Fibroblast of skin of right quadriceps (primary cell): ENCODE results near the gene LRRFIP2.
"Not testable (repeated sequence)": the region's sequence is repeated elsewhere in the genome, so short reads cannot be mapped to it uniquely, and the experiment has no call there.

ENCODE experiments used
- DNase-seq: peaks from one replicate; pipeline ENCODE4 v3.0.0-alpha.2; 2013

Gene LRRFIP2, protein sequence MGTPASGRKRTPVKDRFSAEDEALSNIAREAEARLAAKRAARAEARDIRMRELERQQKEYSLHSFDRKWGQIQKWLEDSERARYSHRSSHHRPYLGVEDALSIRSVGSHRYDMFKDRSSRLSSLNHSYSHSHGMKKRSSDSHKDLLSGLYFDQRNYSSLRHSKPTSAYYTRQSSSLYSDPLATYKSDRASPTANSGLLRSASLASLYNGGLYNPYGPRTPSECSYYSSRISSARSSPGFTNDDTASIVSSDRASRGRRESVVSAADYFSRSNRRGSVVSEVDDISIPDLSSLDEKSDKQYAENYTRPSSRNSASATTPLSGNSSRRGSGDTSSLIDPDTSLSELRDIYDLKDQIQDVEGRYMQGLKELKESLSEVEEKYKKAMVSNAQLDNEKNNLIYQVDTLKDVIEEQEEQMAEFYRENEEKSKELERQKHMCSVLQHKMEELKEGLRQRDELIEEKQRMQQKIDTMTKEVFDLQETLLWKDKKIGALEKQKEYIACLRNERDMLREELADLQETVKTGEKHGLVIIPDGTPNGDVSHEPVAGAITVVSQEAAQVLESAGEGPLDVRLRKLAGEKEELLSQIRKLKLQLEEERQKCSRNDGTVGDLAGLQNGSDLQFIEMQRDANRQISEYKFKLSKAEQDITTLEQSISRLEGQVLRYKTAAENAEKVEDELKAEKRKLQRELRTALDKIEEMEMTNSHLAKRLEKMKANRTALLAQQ

DNA sequence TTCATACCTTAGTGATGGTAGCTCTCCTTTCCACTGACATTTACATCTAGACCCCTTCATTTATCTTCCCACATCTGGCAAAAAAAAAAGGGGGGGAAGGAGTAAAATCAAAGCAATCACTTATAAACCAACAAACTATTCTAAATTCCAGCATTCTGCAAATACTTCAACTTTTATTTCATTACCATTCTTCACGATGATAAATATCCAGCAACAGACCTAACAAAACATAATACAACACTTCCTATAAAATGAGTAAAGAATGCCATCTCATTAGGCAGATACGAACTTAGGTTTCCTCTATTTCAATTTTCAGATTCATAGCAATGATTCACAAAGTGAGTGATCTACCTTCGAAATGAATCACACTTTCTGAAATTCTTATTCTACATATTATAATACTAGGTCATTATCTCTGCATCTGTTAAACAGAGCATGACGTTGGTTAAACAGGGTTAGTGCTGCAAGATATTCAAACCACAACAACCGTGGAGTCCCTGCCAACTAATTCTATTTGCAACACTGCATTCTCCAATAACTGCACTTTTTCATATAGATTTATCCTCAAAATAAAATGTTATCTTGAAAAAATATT, at the start of gene LRRFIP2:
TSS of gene LRRFIP2 (minus strand) at position 51 of the 595 bp plus-strand sequence. CDS start 25,599 bp downstream, outside the sequence.
- peak; percentile 87 for DNase-seq

DNA sequence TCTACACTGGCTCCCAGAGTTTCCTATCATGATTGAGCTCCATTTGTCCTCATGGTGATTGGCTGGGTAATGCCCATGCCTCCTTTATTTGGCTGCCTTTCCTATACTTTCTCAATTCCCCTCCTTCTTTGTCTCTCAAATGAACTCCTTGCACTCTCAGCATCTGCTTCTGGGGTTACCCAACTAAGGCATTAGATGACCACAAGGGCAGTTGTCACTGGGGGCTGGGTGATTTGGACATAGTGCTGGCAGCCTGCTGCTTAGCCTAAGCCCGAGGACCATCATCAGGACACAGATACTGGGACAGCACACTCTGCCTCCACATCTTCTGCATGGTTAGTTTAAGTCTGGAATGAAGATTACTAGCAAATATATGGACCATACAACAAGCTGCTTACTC, 49.2 kb upstream of the LRRFIP2 start:
- DNase-seq, result no peak

DNA sequence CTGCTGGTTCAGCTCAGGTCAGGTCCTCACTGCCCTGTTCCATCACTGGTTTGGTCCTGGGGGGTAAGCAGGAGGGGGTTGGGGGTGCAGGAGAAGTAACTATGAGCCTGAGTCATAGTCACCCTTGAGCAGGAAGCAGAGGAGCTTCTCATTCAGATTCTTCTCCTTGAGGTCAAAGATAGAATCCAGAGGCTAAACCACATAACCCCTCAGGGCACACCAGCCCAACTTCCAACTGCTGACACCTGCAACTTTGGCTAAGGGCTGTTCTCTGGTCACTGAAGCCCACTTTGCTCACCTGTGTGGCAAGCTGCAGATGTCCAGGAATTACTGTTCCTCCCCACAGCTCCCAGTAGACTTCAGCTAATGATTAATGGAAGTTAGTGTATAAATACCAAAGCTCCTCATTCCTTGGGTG, 48.8 kb upstream of the LRRFIP2 start:
- DNase-seq, result no peak

DNA sequence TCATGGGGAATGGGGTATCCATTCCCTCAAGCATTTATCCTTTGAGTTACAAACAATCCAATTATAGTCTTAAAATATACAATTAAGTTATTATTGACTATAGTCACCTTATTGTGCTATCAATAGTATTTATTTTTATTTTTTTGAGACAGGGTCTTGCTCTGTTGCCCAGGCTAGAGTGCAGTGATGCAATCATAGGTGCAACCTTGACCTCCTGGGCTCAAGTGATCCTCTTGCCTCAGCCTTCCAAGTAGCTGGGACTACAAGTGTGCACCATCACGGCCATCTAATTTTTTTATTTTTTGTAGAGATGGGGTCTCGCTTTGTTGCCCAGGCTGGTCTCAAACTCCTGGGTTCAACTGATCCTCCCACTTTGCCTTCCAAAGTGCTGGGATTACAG, 48.2 kb upstream of the LRRFIP2 start:
- not testable (repeated sequence) for DNase-seq

DNA sequence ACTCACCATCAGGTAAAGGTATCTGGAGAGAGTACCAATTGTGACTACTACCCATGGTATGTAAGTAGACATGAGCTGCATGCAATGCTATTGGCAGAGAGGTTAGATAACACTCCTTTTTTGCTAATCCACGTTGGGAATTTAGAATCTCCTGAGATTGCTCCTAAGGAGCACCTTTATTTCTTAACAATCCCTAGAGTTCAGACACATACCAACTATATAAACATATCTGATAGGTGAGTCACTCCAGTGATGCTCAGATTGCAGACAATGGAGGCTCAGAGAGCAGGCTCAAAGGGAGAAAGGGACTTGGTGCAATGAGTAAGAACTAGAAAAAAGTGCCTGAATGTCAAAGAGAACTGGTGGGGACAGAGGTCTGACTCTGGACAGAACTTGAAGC, 47.0 kb upstream of the LRRFIP2 start:
- peak; percentile 81 for DNase-seq

DNA sequence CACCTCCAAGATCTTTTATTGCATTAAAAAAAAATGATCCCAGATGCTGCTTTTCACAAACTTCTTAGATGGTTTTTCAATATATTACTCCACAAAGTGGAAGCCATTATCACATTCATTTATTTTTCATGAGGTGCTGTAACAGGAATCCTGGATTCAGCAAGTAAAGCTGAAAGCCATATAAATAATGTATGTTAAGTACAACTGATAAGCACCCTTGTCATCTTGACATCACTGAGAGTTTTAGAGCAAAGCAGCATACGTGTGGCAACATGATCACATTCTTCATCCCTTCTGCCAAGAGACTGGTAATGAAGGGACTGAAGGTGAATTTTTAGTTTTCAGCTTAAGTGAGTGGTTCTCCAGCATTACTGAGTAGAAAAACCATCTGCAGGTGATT, 44.9 kb upstream of the LRRFIP2 start:
- DNase-seq, result no peak

DNA sequence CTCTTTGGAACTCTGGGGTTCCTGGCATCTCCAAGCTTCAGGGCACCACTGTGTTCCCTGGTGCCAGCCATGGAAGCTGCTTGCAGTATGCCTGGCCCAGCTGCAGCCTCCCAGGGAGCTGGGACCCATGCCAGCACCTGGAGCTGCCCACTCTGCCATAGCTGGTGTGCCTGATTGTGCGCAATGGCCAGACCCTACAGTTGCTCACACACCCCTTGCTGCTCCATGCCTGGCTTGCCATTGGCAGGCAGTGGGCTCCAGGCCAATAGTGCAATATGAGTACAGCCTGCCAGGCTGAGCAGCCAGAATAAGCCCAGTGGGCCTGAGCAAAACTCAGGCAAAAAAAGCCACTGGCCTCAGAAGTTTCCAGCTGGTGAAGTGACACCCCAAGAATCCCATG, 43.8 kb upstream of the LRRFIP2 start:
- no peak for DNase-seq

DNA sequence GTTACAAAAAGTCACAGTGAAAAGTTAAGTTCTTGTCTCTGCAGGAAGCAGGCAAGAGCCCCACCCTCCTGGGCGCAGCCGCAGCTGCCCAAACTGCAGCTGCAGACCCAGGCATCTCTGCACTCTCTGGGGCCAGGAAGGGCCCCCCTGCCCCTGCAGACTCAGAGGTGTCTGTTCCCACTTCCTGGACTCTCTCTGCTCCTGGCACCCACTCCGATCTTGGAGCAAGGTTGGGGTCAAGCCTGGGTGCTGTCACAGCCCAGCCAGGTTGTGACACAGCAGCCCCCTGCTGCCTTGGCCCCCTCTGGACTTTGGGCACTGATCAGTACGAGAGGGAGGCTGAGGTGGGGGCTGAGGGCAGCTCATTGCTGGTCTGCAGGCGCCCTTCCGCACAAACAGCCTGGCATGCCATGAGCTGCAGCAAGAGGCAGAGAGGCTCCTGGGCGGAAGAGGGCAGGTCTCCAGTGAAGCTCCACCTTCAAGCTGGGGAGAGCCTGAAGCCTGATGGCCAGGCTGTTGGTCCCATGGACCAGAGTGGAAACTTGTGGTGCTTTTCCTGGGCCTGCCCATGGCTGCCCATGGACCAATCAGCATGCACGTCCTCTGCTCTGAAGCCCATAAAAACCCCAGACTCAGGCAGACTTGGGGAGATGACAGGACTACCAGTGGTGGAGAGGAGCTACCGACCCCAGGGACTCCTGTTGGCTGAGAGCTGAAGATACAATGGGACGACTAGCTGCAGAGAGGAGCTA, 42.9 kb upstream of the LRRFIP2 start:
- no peak for DNase-seq

DNA sequence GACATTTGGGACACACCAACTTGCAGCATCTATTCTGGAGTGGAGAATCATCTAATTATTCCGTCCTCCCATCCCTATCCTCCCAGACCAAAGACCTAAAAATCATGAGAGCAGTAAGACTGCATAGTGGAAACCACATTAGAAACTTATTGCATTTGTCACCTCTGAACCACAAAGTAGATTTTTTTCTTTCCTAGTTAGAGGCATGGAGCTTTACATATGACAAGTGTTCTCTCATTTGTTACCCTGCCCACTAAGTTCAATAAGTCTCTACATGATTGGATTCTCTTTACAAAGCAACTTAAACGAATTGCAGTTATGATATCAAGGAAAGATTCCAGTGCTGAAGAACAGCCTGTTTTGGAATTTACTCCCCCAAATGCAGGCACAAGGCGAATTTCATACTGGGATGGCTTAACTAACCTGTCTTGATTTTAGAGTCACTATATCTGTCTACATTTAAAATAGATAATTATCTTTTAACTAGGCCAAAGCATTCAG, 42.3 kb upstream of the LRRFIP2 start:
- DNase-seq, result no peak

DNA sequence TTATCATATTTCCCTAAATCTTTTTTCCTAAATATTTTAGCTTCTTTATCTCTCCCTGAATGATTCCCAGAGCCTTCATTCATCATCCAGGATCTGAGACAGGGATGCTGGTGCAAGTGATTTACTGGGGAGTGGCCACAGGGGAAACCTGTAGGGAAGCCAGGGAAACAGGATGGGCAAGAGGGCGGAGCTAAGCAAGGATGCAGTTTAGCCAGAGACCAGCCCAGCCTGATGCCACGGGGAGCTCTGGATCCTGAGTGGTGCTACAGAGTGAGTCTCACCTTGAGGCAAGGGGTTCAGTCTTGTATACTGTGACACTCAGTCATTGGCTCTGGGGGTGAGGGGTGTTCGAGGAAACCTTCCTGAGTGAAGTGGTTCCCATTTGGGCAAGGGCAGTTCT, 39.7 kb upstream of the LRRFIP2 start:
- DNase-seq, result no peak

DNA sequence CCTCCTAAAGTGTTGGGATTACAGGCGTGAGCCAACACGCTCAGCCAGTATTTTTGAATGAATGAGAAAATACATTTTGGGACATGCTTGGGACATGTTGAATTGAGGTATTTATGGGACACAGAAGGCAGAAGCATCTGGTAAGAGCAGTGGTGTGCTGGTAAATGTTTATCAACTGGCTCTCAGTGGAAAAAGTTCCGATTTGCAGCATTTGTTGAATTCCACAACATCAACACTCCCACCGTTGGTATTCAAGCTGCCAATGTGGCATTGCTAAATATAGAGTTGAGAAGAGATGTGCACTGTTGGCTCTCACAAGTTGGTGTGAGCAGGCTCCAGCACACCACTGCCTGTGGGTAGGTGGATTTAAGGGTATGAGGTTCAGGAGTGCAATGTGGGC, 35.8 kb upstream of the LRRFIP2 start:
- DNase-seq, result peak; percentile 44

DNA sequence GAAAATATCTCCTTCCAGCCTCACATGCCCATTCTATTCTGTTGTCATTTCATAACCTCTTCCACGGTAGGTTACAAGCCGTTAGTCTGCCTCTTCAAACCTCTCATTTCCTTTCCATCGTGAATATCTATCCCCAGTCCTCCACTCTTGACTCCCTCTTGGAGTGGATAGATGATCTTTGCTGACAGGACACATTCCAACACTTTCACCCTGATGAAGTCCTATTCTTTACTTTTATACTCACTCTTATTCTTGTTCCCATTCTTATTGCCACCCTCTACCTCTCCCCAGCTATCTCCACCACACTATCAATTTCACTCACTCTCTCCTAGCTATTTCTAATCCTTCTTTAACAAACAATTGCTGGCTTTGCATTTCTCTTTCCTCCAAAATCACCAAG, 34.2 kb upstream of the LRRFIP2 start:
- DNase-seq, result not testable (repeated sequence)

DNA sequence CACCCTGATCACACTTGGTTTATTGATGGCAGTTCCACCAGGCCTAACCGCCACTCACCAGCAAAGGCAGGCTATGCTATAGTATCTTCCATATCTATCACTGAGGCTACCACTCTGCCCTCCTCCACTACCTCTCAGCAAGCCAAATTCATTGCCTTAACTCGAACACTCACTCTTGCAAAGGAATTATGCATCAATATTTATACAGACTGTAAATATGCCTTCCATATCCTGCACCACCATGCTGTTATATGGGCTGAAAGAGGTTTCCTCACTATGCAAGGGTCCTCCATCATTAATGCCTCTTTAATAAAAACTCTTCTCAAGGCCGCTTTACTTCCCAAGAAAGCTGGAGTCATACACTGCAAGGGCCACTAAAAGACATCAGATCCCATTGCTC, 33.6 kb upstream of the LRRFIP2 start:
- not testable (repeated sequence) for DNase-seq

DNA sequence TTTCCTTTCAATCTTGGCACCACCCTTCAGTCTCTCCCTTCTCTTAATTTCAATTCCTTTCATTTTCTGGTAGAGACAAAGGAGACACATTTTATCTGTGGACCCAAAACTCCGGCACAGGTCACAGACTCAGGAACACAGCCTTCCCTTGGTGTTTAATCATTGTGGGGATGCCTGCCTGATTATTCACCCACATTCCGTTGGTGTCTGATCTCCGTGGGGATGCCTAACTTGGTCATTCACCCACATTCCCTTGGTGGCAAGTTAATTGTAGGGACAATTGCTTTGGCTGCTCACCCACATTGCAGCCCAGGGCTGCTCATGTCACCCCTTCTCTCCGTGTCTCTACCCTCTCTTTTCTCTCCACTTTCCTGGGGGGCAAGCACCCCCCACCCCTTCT, 31.7 kb upstream of the LRRFIP2 start:
- peak; percentile 75 for DNase-seq

DNA sequence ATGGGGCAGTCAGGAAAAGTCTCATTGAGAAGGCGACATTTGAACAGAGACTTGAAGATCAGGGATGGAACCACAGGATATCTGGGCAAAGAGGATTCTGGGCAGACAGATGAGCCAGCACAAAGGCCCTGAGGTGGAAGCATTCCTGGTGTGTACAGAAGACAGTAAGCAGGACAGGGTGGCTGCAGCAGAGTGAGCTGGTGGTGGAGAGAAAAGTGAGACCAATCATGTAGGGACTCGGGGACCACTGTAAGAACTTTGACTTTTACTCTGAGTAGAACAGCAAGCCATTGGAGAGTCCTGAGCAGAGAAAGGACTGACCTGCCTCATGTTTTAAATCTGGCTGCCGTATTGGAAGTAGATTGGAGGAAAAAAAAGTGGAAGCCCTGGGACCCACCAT, 29.9 kb upstream of the LRRFIP2 start:
- DNase-seq, result no peak

DNA sequence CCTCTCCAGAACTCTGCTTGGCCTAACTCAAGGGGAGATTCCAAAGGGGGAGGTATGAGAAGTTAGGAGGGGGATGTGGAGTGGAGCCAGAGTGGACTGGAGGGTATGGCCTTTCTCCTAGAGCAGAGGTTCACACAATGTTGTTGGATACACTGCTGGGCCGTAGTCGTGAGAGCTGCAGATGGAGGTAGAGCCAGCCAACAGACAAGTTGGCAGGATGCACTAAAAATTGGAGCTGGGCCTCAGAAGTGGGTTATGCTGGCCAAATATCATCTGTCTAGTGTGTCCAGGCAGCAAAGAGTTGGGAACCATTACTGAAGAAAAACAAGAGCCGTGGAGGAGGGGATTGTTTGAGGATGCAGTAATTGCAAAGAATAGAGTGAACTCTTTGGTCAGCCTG, 27.7 kb upstream of the LRRFIP2 start:
- no peak for DNase-seq

DNA sequence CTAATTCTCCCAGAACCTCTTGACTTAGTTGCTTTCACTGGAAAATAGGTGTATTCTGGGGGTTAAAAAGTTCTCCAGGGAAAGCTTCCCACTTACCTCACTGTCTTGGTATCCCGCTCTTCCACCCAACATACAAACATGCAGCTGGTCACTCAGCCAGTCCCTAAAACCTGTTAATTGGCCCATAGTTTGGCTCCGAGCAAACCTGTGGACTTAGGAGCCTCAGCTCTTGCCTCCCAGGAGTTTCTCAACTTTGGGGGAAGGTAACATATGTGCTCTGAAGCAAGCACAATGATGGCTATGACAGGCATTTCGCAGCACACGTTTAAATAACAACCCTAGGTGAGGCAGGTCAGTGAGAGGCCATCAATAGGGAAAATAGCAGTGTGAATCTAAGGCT, 25.8 kb upstream of the LRRFIP2 start:
- DNase-seq, result no peak

DNA sequence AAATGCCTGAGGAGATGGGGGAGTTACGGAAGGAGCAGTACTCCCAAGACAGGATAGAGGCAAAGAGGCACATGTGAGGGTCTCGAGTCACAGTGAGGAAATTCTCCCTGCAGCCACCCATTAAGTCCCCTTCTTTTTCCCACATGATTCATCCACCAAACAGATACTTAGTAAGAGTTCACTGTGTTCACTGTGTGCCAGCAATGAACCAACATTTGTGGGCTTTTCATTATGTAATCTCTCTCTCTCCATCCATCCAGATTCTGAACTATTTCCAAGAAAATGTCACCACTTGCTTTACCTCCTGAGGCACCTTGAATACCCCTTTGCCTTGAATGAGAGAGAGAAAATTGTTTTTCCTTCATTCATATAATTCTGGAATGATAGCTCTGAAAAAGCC, 24.6 kb upstream of the LRRFIP2 start:
- peak; percentile 65 for DNase-seq

DNA sequence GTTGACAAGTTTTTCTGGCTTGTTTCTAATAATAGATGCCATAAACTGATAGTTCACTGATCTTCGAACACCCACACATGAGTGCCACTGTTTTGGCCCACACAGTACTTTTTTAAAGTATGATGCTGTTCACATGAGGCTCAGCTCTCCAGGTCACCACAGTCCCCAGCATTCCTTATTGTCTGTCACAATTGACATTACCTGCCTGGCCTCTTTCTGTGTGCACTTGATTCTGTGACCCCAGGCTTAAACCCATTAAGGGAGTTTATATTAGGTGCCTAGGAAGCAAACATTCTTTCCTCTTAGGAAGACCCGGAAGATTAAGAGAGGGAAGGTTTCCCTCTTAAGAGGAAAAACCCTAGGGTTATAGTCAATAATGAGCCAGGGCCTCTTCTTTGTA, 24.2 kb upstream of the LRRFIP2 start:
- no peak for DNase-seq

DNA sequence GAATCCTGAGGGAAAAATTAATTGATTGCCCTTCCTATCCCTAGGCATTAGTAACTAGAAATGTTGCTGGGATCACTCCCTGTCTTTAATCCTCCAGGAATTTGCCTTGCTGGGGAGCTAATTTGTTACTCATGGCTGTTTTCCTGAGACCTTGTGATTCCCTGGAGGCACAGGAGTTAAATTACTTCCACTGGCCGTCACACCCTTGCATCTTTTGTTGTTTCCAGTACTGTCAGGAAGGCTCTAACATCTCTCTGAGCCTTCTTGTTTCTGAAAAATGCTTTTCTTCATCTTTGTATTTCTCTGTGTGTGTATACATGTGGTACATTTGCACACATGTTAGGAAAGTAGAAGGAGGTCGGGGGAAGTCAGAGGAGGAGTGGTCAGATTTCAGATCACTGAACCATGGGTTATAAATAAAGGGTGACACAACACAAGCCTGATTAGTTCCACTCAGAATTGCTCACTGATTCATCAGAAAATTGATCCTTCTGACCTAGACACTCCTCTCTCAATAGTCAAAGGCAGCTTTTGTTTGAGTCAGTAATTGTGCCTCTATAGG, 23.5 kb upstream of the LRRFIP2 start:
- peak; percentile 94 for DNase-seq

DNA sequence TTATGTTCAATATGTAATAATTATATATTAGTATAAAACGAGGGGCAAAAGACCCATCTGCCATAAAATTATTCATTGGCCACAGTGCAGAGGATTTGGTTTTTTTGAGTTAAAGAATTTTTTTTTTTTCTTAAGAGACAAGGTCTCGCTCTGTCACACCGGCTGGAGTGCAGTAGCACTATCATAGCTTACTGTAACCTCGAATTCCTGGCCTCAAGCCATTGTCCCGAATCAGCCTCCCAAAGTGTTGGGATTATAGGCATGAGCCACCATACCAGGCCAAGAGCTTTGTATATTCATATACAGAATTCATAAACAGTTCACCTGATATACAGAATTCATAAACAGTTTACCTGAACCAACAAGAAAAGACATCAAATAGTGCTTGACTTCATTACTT, 20.2 kb upstream of the LRRFIP2 start:
- DNase-seq, result no peak

DNA sequence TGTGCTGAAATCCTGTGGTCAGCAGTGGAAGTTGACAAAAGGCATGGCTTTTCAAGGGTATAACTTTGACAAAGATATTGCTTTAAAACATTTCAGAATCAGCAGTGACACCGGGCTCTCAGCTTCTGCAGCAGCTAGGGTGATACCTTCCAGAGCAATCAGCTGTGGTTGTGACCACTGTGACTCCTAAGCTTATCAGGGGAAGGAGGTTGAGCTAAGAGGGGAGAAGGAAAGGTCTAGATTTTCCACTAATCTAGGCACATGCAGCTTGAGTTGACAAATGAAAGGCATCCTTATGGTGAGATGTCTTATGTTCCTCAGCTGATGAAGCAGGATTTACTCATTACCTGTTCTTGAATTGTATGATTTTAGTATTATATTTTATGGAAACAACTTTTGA, 16.3 kb upstream of the LRRFIP2 start:
- DNase-seq, result no peak

DNA sequence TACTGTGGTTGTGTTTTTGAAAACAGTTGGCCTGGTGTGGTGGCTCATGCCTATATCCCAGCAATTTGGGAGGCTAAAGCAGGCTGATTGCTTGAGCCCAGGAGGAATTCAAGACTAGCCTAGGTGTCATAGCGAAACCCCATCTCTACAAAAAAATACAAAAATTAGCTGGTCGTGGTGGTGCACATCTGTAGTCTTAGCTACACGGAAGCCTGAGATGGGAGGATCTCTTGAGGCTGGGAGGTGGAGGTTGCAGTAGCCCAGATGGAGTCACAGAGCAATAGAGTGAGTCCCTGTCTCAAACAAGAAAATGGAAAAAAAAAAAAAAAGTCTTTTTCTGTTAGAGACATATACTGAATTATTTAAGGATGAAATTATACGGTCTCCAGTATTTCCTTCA, 14.7 kb upstream of the LRRFIP2 start:
- DNase-seq, result no peak
